RWPE2 (cell line): Measurements from ENCODE around the gene CFAP46.
A peak's percentile ranks its signal among the peaks of the same experiment; 100 is the strongest.

Experiments used
- ATAC-seq: fragments of 200-7000 bp; cut with Tn5 transposase; 3 replicates; pipeline ENCODE4 v1.9.1; 2021; ENCODE audit warnings: low read depth
- DNase-seq: peaks from one replicate; pipeline ENCODE4 v3.0.0-alpha.2; 2020; ENCODE audit warnings: low spot score
- H3K27ac ChIP-seq: fragments of 450-650 bp; 2 replicates; pipeline ENCODE4 v1.5.1; 2017; ENCODE audit warnings: mild to moderate bottlenecking; ENCODE audit not compliant: poor library complexity, severe bottlenecking
- H3K27me3 ChIP-seq: fragments of 250-450 bp; sonication (Bioruptor Pico); 2 replicates; pipeline ENCODE4 v1.5.1; 2021; ENCODE audit warnings: mild to moderate bottlenecking, moderate library complexity; ENCODE audit not compliant: insufficient read depth, poor library complexity, severe bottlenecking
- H3K36me3 ChIP-seq: fragments of 250-450 bp; sonication (Bioruptor Pico); 2 replicates; pipeline ENCODE4 v1.5.1; 2020; ENCODE audit warnings: low read depth, mild to moderate bottlenecking, moderate library complexity
- H3K4me1 ChIP-seq: fragments of 250-450 bp; sonication (Bioruptor Pico); 2 replicates; pipeline ENCODE4 v1.5.1; 2021; ENCODE audit warnings: mild to moderate bottlenecking, moderate library complexity; ENCODE audit not compliant: insufficient read depth, poor library complexity, severe bottlenecking
- H3K4me3 ChIP-seq: fragments of 250-450 bp; sonication (Bioruptor Pico); 2 replicates; pipeline ENCODE4 v1.5.1; 2021; ENCODE audit warnings: mild to moderate bottlenecking, moderate library complexity; ENCODE audit not compliant: severe bottlenecking
- H3K9me3 ChIP-seq: fragments of 250-450 bp; sonication (Bioruptor Pico); 2 replicates; pipeline ENCODE4 v1.5.1; 2021; ENCODE audit warnings: mild to moderate bottlenecking, moderate library complexity; ENCODE audit not compliant: severe bottlenecking
- TF ChIP-seq, protein P1 (sequence below): fragments of 450-650 bp; IDR thresholded peaks from one replicate; pipeline ENCODE4 v1.5.1; 2017; ENCODE audit warnings: mild to moderate bottlenecking, moderate library complexity; ENCODE audit not compliant: poor library complexity, severe bottlenecking

The CFAP46 gene

GRCh38 chr10:132884041-132884440, 58.3 kb downstream of the CFAP46 start:
- Histone ChIP-seq H3K4me3 (no peak overlapping the region), H3K27me3 (peaks cover 8% of the 10 kb centered on the region), H3K4me1 (no peaks in the 10 kb centered on the region), H3K27ac (no peak overlapping the region), H3K9me3 (no peaks in the 10 kb centered on the region), H3K36me3 (no peaks in the 10 kb centered on the region)
- TF ChIP-seq, protein P1, sequence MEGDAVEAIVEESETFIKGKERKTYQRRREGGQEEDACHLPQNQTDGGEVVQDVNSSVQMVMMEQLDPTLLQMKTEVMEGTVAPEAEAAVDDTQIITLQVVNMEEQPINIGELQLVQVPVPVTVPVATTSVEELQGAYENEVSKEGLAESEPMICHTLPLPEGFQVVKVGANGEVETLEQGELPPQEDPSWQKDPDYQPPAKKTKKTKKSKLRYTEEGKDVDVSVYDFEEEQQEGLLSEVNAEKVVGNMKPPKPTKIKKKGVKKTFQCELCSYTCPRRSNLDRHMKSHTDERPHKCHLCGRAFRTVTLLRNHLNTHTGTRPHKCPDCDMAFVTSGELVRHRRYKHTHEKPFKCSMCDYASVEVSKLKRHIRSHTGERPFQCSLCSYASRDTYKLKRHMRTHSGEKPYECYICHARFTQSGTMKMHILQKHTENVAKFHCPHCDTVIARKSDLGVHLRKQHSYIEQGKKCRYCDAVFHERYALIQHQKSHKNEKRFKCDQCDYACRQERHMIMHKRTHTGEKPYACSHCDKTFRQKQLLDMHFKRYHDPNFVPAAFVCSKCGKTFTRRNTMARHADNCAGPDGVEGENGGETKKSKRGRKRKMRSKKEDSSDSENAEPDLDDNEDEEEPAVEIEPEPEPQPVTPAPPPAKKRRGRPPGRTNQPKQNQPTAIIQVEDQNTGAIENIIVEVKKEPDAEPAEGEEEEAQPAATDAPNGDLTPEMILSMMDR = no peak
- DNase-seq (peak; percentile 56), ATAC-seq (no peak)

DNA sequence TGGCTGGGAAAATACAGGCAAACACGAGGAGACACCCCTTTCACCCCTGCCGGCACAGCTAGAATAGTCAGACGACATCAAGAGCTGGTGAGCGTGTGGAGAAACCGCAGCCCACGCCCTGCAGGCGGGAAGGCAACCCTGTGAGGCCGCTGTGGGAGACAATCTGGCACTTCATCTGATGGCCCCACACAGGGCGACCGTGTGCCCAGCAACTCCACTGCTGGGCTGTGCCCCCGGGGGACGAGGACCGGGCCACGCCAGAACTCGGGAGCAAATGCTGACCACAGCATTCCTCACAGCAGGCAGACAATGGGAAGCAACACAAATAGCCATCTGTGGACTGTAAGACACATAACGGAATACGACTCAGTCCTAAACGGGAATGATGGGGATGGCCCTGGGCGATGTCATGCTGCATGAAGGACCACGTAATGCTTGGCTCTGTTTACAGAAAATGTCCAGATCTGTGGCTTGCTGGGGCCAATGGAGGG, 58.9 kb downstream of the CFAP46 start:
- TF ChIP-seq, protein P1 = no peak
- no peaks in the 10 kb centered on the region for H3K4me1 ChIP-seq
- peaks cover 10% of the 10 kb centered on the region for H3K27me3 ChIP-seq
- peak; percentile 34 for DNase-seq
- H3K36me3 ChIP-seq = no peaks in the 10 kb centered on the region
- H3K9me3 ChIP-seq = no peaks in the 10 kb centered on the region
- ATAC-seq = no peak
- no peak overlapping the region for H3K27ac ChIP-seq
- no peak overlapping the region for H3K4me3 ChIP-seq

DNA sequence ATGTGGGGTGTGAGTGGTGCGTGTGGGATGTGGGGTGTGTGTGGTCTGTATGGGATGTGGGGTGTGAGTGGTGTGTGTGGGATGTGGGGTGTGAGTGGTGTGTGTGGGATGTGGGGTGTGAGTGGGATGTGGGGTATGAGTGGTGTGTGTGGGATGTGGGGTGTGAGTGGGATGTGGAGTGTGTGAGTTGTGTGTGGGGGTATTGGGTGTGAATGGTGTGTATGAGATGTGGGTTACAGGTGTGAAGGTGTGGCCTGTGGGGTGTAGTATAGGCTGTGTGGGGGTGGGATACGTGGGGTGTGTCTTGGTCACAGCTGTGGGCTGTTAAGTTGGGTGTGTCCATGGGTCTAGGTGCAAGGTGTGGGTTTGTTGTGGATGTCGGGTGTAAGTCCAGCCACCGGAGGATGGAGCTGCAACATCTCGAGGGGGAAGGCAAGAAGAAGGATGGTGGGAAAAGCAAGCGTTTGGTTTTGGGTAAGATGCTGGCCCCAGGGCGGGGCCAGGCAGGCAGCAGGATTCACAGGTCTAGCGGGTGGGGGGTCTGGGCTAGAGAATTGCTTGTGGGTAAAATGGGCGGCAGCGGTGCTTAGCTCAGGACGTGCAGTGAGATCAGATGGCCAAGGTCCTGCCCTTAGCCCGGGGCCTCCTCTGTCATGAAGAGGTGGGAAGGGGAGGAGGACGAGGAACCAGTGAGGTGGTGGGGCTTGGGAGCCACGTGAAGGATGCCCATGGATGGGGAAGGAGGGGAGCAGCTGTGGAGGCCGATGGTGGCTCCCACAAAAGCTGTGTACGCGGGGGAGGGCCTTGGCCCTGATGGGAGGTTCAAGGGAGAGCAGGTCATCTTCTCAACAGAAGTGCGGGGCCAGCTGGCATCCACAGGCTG, 60.1 kb downstream of the CFAP46 start:
- no peak overlapping the region for H3K27ac ChIP-seq
- ATAC-seq (no peak), DNase-seq (peak; percentile 26)
- H3K9me3 ChIP-seq = no peaks in the 10 kb centered on the region
- H3K36me3 ChIP-seq = no peaks in the 10 kb centered on the region
- H3K4me1 ChIP-seq = no peaks in the 10 kb centered on the region
- H3K27me3 ChIP-seq = peaks cover 10% of the 10 kb centered on the region
- H3K4me3 ChIP-seq = no peak overlapping the region
- TF ChIP-seq, protein P1 = no peak

DNA sequence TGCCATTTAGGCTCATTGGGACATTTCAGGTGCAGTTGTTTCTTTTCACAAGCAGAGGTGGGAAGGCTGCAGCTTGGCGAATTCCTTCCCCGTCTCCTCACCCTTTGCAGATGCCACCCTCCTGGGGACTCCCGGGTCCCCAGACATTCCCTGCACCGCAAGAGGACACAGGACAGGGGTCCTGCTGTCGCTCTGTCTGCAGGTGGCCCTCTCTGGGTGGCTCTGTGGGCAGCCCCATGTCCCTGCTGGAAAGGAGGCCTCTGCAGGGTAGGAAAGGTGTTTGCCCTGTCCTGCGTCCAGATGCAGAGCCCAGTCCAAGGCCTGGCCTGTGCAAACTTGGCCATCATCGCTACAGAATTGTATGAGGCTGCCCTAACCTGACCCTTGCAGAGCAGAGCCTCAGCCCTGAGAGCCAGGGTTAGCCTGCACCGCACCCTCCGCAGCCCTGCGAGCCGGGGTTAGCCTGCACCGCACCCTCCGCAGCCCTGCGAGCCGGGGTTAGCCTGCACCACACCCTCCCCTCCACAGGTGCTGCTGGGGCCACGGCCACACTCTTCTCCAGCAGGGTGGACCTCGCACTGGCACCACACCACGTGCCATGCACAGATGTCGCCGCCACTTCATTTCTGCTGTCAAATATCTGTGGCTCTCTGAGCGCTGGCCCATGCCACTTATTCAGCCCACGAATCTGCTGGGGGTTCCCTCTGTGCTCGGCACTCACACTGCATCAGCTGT, 61.0 kb downstream of the CFAP46 start:
- no peaks in the 10 kb centered on the region for H3K4me1 ChIP-seq
- peaks cover 10% of the 10 kb centered on the region for H3K27me3 ChIP-seq
- H3K9me3 ChIP-seq = no peaks in the 10 kb centered on the region
- TF ChIP-seq, protein P1 = no peak
- no peak overlapping the region for H3K27ac ChIP-seq
- ATAC-seq = no peak
- peak; percentile 35 for DNase-seq
- H3K4me3 ChIP-seq = no peak overlapping the region
- H3K36me3 ChIP-seq = no peaks in the 10 kb centered on the region
